ENCODE results near the gene TRIM36.

TRIM36 gene

DNA sequence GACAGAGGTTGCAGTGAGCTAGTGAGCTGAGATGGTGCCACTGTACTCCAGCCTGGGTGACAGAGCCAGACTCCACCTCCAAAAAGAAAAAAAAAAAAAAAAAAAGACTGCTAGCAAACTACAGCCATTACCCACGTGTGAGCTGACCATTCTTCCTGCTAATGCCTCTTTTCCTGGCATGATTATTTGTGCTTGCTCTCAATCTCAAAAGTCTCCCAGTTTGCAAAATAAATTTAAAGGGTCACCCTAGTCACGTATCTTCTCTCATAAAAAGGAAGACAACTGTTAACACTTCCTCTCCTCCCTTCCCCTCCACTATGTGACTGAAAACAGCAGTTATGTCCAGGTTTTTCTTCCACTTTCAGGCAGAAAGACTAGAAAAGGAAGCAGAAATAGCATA, 37.2 kb downstream of the TRIM36 start:
- H3K4me3 ChIP-seq (ENCODE audit: low read length): no peak overlapping the region
- TF ChIP-seq CTCF (conservative IDR thresholded peaks at IDR 0.05; ENCODE audit: low read depth, low read length): no peak
- no peak for DNase-seq (ENCODE audit: low read depth)

DNA sequence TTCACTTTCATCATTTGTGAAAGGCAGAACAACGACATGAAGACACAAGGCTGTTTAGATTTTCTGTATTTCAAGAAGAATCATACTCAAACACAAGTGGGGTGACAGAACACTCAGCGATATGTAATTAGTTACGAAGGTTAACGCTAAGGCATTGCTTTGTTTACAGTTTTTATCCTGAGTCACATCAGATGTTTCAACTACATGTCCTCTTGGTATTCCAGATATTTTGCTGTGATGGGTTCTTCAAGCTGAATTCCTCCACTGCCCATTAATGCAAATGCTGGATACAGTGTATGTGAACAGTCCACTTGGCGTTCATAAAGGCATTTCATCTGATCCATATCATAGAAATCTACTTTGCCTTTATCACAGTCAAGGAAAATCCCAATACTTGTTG, 43.4 kb downstream of the TRIM36 start:
- no peak overlapping the region for H3K4me3 ChIP-seq (ENCODE audit: low read length)
- DNase-seq (ENCODE audit: low read depth): no peak
- TF ChIP-seq CTCF (conservative IDR thresholded peaks at IDR 0.05; ENCODE audit: low read depth, low read length): no peak

DNA sequence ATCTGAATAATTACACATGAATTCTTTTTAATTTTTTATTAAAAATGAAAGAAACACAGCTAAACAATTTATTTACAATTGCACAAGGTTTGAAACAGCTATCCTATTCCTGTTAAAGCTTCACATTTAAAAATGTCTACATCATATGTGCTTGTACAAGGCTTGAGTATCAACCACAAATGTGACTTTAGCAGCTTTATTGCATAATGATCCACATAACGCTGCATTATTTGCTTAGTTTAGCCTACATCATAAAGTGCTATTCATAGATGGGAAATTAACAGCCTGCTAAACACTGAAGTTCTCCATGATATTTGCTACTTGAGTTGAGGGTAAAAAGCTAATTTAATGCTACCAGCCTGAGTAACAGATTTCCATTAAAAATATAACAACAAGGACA, 45.0 kb downstream of the TRIM36 start:
- DNase-seq (ENCODE audit: low read depth): no peak
- TF ChIP-seq CTCF (conservative IDR thresholded peaks at IDR 0.05; ENCODE audit: low read depth, low read length): no peak
- H3K4me3 ChIP-seq (ENCODE audit: low read length): no peak overlapping the region

- no peak for TF ChIP-seq CTCF (conservative IDR thresholded peaks at IDR 0.05; ENCODE audit: low read depth, low read length)
- no peak for DNase-seq (ENCODE audit: low read depth)
Observed at GRCh38 chr5:115116001-115116400, 53.7 kb downstream of the TRIM36 start.

DNA sequence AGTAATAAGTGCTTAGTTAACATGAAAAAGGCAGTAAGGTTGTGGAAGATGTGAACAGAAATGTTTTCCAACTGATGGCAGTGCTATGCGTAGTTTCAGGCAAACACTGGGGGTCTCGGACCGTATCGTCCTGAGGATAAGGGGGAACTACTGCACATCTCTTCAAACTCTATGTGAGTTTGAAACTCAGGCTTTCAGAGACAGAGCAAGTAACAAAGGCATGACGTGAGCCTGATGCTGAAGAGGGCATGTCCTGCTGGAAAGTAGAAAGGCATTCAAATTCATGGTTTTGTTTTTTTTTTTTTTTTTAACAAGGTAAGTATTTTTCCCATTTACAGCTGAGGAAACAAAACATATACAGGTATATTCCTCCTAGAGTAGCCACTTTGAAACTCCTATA, 59.9 kb downstream of the TRIM36 start:
- no peak for DNase-seq (ENCODE audit: low read depth)
- TF ChIP-seq CTCF (conservative IDR thresholded peaks at IDR 0.05; ENCODE audit: low read depth, low read length): no peak
- H3K4me3 ChIP-seq (ENCODE audit: low read length): no peak overlapping the region

More at GRCh38 chr5:115116001-115116400, 53.7 kb downstream of the TRIM36 start:
- H3K4me3 ChIP-seq (ENCODE audit: low read length): no peak overlapping the region

DNA sequence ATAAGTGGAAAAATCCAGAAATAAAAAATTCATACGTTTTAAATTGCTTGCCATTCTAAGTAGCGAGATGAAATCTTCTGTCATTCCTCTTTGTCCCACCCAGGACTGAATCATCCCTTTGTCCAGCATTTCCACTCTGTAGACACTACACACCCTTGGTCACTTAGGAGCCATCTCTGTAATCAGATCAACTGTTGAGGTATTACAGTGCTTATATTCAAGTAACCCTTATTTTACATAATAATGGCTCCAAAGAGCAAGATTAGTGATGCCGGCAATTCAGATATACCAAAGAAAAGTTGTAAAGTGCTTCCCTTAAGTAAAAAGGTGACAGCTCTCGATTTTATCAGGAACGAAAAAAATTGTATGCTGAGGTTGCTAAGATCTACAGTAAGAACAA, 60.4 kb downstream of the TRIM36 start:
- TF ChIP-seq CTCF (conservative IDR thresholded peaks at IDR 0.05; ENCODE audit: low read depth, low read length): no peak

GRCh38 chr5:115100319-115100955, 69.3 kb downstream of the TRIM36 start:
- TF ChIP-seq CTCF (conservative IDR thresholded peaks at IDR 0.05; ENCODE audit: low read depth, low read length): no peak
- H3K4me3 ChIP-seq (ENCODE audit: low read length): no peak overlapping the region
- no peak for DNase-seq (ENCODE audit: low read depth)

More for the DNA sequence above, 60.4 kb downstream of the TRIM36 start:
- no peak for DNase-seq (ENCODE audit: low read depth)
- no peak overlapping the region for H3K4me3 ChIP-seq (ENCODE audit: low read length)
